ENCODE results near the gene PTPN4. TPM values are rescaled to one million over a fixed set of nuclear protein-coding genes. Genes with fewer than 3 reads are reported as not detected.
A peak's percentile ranks its signal among the peaks of the same experiment; 100 is the strongest.

Gene PTPN4
- total RNA-seq, 1 experiment from 2014 or later = 80.5 TPM

- H2BK15ac ChIP-seq (ENCODE audit: low read depth, low read length) = no peak overlapping the region
- H3T11ph ChIP-seq (ENCODE audit: low read length) = no peak overlapping the region
- H2BK12ac ChIP-seq (ENCODE audit: insufficient read length, low read depth, low read length) = no peak overlapping the region
- no peak overlapping the region for H2BK20ac ChIP-seq (ENCODE audit: low read depth, low read length, poor library complexity, severe bottlenecking)
- peaks cover 3% of the 10 kb centered on the region for H3K79me1 ChIP-seq (ENCODE audit: insufficient read depth, low read depth, low read length, poor library complexity, severe bottlenecking)
- no CpG with 5 or more reads among the region's 9 CpGs for WGBS (ENCODE audit: extremely low coverage, insufficient read length, low lambda C conversion rate)
- no peak overlapping the region for H3K4me2 ChIP-seq (ENCODE audit: insufficient read depth, insufficient read length, low read length)
- H3K4me1 ChIP-seq (ENCODE audit: insufficient read depth, low read length) = no peaks in the 10 kb centered on the region
- no peak overlapping the region for H3K9ac ChIP-seq (ENCODE audit: extremely low read depth, insufficient read length, low read length)
- H2BK120ac ChIP-seq (ENCODE audit: low read depth, low read length, poor library complexity, severe bottlenecking) = no peak overlapping the region
- H4K91ac ChIP-seq (ENCODE audit: insufficient read length, low read depth, low read length) = peak overlapping the region; percentile 14
- no peak for DNase-seq
- Mint-ChIP-seq H3K4me1 (peaks cover 42 to 70% of the 10 kb centered on the region in 2 experiments), H3K4me3 (no peak overlapping the region), H3K27me3 (ENCODE audit: low read depth) (no peaks in the 10 kb centered on the region), H3K9me3 (peaks cover 31 to 34% of the 10 kb centered on the region in 2 experiments), H3K27ac (peak overlapping the region in 2 of 3 experiments; percentile 93 to 100; a peak in 3 of 7 replicates), H3K36me3 (ENCODE audit: insufficient read depth in 1 of 3, low read depth in 3 of 3) (peaks cover 36 to 55% (median 43%) of the 10 kb centered on the region in 3 experiments)
- TF ChIP-seq, protein P1, sequence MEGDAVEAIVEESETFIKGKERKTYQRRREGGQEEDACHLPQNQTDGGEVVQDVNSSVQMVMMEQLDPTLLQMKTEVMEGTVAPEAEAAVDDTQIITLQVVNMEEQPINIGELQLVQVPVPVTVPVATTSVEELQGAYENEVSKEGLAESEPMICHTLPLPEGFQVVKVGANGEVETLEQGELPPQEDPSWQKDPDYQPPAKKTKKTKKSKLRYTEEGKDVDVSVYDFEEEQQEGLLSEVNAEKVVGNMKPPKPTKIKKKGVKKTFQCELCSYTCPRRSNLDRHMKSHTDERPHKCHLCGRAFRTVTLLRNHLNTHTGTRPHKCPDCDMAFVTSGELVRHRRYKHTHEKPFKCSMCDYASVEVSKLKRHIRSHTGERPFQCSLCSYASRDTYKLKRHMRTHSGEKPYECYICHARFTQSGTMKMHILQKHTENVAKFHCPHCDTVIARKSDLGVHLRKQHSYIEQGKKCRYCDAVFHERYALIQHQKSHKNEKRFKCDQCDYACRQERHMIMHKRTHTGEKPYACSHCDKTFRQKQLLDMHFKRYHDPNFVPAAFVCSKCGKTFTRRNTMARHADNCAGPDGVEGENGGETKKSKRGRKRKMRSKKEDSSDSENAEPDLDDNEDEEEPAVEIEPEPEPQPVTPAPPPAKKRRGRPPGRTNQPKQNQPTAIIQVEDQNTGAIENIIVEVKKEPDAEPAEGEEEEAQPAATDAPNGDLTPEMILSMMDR (conservative IDR thresholded peaks at IDR 0.05) = no peak
- H4K8ac ChIP-seq (replicated peaks; ENCODE audit: insufficient read length, low read depth, low read length) = no peak overlapping the region
- H3K14ac ChIP-seq (ENCODE audit: insufficient read depth, low read length) = no peak overlapping the region
- H3K23me2 ChIP-seq (ENCODE audit: insufficient read length, low read depth, low read length, poor library complexity, severe bottlenecking) = no peaks in the 10 kb centered on the region
- H2AK5ac ChIP-seq (ENCODE audit: insufficient read length, low read length) = no peak overlapping the region
- H3K27ac ChIP-seq (ENCODE audit: insufficient read length, low read depth, low read length) = no peak overlapping the region
- H3K79me2 ChIP-seq (ENCODE audit: insufficient read depth, low read length) = peaks cover 24% of the 10 kb centered on the region; the same call in 1 of the 2 replicates
- no peak overlapping the region for H4K5ac ChIP-seq (ENCODE audit: insufficient read length, low read depth, low read length)
- peak overlapping the region; percentile 73 for H3K18ac ChIP-seq (ENCODE audit: insufficient read length, low read depth, low read length)
- H2AFZ ChIP-seq (ENCODE audit: low read length) = no peak overlapping the region
- no peak overlapping the region for H3K23ac ChIP-seq (ENCODE audit: insufficient read length, low read depth, low read length)
- H4K20me1 ChIP-seq (ENCODE audit: control insufficient read depth, insufficient read depth, insufficient read length) = no peaks in the 10 kb centered on the region
- H2BK5ac ChIP-seq (ENCODE audit: insufficient read length, low read length) = no peak overlapping the region
- no peaks in the 10 kb centered on the region for H3K27me3 ChIP-seq (ENCODE audit: insufficient read depth, low read length)
- no peak overlapping the region for H3K56ac ChIP-seq (ENCODE audit: insufficient read length, low read depth, low read length)
- no peak overlapping the region for H3K4ac ChIP-seq (ENCODE audit: low read depth, low read length)
- no peaks in the 10 kb centered on the region for H3K9me3 ChIP-seq (ENCODE audit: control insufficient read depth, low read depth, low read length)
These were observed 34.5 kb downstream of the PTPN4 start for GRCh38 chr2:119794237-119794636.
